Chondrocyte (in vitro differentiated cells): Measurements from ENCODE around the gene ITSN1. TPM values are rescaled to one million over a fixed set of nuclear protein-coding genes. Genes with fewer than 3 reads are reported as not detected.

ENCODE experiments used
- DNase-seq: peaks from one replicate; pipeline ENCODE4 v3.0.0; 2021; ENCODE audit warnings: mixed read lengths, low spot score
- H3K27ac Mint-ChIP-seq: one replicate; pipeline ENCODE4 v1.8.0; 2021; ENCODE audit warnings: mild to moderate bottlenecking, moderate library complexity, mixed read lengths; ENCODE audit not compliant: unreplicated experiment
- H3K27me3 Mint-ChIP-seq: 2 replicates; pipeline ENCODE4 v1.8.0; 2021; ENCODE audit warnings: low read depth, mixed read lengths
- H3K36me3 Mint-ChIP-seq: 2 replicates; pipeline ENCODE4 v1.8.0; 2021; ENCODE audit warnings: low read depth, mixed read lengths
- H3K4me1 Mint-ChIP-seq: 2 replicates; pipeline ENCODE4 v1.8.0; 2021; ENCODE audit warnings: low read depth, mild to moderate bottlenecking, mixed read lengths
- H3K4me3 Mint-ChIP-seq: one replicate; pipeline ENCODE4 v1.8.0; 2021; ENCODE audit warnings: mild to moderate bottlenecking, moderate library complexity, mixed read lengths; ENCODE audit not compliant: unreplicated experiment
- H3K9me3 Mint-ChIP-seq: 2 replicates; pipeline ENCODE4 v1.8.0; 2021; ENCODE audit warnings: low read depth, mixed read lengths
- total RNA-seq: library from RNA; stranded (reverse); gene quantifications from 3 replicates; pipeline ENCODE4 v1.2.1, GENCODE V29; 2021
- TF ChIP-seq, protein P1 (sequence below): fragments of 200-600 bp; sonication (generic); IDR thresholded peaks from 2 replicates; pipeline ENCODE4 v1.5.0; 2021; ENCODE audit warnings: antibody characterized with exemption, mild to moderate bottlenecking, moderate library complexity

Gene ITSN1
- total RNA-seq, 1 donor from 2014 or later, result 29.8 TPM

- Mint-ChIP-seq H3K9me3 (no peaks in the 10 kb centered on the region), H3K36me3 (no peaks in the 10 kb centered on the region), H3K27me3 (no peaks in the 10 kb centered on the region), H3K4me1 (peaks cover 42% of the 10 kb centered on the region), H3K27ac (no peak overlapping the region), H3K4me3 (no peak overlapping the region)
- TF ChIP-seq, protein P1, sequence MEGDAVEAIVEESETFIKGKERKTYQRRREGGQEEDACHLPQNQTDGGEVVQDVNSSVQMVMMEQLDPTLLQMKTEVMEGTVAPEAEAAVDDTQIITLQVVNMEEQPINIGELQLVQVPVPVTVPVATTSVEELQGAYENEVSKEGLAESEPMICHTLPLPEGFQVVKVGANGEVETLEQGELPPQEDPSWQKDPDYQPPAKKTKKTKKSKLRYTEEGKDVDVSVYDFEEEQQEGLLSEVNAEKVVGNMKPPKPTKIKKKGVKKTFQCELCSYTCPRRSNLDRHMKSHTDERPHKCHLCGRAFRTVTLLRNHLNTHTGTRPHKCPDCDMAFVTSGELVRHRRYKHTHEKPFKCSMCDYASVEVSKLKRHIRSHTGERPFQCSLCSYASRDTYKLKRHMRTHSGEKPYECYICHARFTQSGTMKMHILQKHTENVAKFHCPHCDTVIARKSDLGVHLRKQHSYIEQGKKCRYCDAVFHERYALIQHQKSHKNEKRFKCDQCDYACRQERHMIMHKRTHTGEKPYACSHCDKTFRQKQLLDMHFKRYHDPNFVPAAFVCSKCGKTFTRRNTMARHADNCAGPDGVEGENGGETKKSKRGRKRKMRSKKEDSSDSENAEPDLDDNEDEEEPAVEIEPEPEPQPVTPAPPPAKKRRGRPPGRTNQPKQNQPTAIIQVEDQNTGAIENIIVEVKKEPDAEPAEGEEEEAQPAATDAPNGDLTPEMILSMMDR, result no peak
- DNase-seq, result no peak
These were observed 5.3 kb downstream of the ITSN1 start for GRCh38 chr21:33647587-33647986.

DNA sequence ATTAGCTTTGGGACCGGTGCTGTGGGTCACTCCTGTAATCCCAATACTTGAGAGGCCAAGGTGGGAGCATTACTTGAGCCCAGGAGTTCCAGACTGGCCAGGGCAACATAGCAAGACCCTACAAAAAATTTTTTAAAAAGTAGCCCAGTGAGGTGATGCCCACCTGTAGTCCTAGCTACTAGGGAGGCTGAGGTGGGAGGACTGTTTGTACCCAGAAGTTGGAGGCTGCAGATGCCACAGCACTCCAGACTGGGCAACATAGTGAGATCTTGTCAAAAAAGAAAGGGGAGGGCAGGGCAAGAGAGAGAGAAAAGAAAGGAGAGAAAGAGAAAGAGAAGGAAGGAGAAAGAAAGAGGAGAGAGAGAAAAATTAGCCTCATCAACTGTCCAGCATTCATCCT lies 6.3 kb downstream of the ITSN1 start:
- Mint-ChIP-seq H3K27me3 (no peaks in the 10 kb centered on the region), H3K9me3 (no peaks in the 10 kb centered on the region), H3K36me3 (no peaks in the 10 kb centered on the region), H3K4me3 (no peak overlapping the region), H3K27ac (no peak overlapping the region), H3K4me1 (peaks cover 41% of the 10 kb centered on the region)
- TF ChIP-seq, protein P1, result no peak
- DNase-seq, result no peak

DNA sequence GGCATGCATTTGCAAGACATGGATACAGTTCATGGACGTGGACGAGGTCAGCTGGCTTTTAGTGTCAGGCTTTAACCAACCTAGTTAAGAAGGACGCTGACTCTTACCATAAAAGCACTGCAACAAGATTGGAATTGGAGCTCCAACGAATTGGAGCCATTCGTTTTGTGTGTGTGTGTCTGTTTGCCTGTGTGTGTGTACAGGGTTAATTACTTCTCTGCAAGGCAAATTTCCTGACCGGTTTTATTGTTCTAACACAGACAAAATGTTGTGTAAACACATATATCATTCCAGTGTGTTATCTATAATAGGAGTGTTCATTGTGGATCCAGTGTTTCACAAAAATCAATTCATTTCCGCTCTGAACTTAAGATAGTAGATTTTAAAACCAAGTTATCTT lies 7.9 kb downstream of the ITSN1 start:
- H3K27me3 Mint-ChIP-seq, result no peaks in the 10 kb centered on the region
- TF ChIP-seq, protein P1, result no peak
- H3K27ac Mint-ChIP-seq, result no peak overlapping the region
- H3K4me3 Mint-ChIP-seq, result no peak overlapping the region
- peaks cover 35% of the 10 kb centered on the region for H3K4me1 Mint-ChIP-seq
- no peak for DNase-seq
- no peaks in the 10 kb centered on the region for H3K9me3 Mint-ChIP-seq
- H3K36me3 Mint-ChIP-seq, result no peaks in the 10 kb centered on the region

DNA sequence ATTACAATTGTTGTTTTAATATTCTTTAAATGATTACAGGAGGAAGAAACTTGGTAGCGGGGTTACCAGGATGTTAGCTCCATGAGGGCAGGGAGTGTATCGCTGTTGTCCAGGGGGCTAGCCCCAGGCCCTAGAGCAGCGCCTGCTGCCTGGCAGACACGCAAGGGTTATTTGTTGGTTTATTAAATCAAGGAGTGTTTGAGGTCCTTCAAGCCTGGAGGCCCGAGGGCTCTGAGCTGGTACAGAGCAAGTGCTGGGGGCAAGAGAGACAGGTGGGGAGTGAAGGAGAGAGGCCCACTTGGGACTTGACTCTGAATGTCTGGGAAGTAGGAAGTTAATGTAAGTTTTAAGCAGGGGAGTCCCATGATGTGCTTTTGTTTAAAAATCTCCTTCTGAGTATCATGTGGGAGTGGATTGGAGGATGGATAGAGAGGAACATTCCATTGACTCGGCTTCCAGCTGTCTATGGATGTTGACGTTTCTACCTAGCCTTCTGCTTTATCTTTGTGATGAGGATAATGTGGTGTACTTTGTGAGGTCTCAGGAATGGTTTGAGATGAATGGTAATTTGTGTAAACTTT lies 8.7 kb downstream of the ITSN1 start:
- no peak for DNase-seq
- H3K27me3 Mint-ChIP-seq, result no peaks in the 10 kb centered on the region
- no peak overlapping the region for H3K4me3 Mint-ChIP-seq
- no peaks in the 10 kb centered on the region for H3K36me3 Mint-ChIP-seq
- TF ChIP-seq, protein P1, result no peak
- H3K4me1 Mint-ChIP-seq, result peaks cover 41% of the 10 kb centered on the region
- H3K9me3 Mint-ChIP-seq, result no peaks in the 10 kb centered on the region
- H3K27ac Mint-ChIP-seq, result no peak overlapping the region

DNA sequence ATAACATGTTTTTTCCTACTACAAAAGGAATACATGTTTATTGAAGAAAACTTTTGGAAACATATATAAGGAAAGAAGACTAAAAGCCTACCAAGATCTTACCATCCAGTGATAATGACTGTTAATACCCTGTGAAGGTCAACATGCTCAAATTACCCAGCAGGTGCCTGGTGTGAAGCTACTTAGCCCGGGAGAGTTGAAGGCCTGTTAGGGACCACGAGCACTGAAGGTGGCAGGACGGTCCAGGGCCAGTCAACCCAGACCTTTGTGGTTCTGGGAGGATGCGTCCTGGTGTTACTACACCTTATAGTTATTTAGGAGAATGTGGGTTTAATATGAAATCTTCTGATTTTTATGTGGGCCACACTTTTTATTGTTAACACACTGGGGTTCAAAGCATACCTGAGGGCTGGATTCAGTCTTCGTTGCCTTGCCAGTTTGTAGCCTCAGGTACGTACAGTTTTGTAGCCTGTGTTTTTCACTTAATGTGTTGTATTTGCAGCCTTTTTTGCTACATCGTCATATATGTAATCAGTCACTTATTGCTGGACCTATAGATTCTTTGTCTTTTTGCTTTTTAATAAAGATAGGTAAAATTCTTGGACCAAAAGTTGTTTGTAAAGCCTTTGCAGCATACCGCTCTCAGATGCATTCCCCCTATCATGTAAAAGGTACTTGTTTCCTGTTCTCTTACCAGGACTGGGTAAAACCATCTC lies 9.8 kb downstream of the ITSN1 start:
- no peak overlapping the region for H3K27ac Mint-ChIP-seq
- no peaks in the 10 kb centered on the region for H3K27me3 Mint-ChIP-seq
- no peak overlapping the region for H3K4me3 Mint-ChIP-seq
- TF ChIP-seq, protein P1, result no peak
- H3K36me3 Mint-ChIP-seq, result no peaks in the 10 kb centered on the region
- no peak for DNase-seq
- no peaks in the 10 kb centered on the region for H3K9me3 Mint-ChIP-seq
- H3K4me1 Mint-ChIP-seq, result peaks cover 47% of the 10 kb centered on the region
